GM10847 (cell line): ENCODE measurements around the gene CDC42BPA.

ENCODE experiments used
- POLR2A ChIP-seq: IDR thresholded peaks from 2 replicates; pipeline ENCODE4 v1.6.1; 2011; ENCODE audit not compliant: insufficient read length; ENCODE audit errors: extremely low read depth

The CDC42BPA gene

DNA sequence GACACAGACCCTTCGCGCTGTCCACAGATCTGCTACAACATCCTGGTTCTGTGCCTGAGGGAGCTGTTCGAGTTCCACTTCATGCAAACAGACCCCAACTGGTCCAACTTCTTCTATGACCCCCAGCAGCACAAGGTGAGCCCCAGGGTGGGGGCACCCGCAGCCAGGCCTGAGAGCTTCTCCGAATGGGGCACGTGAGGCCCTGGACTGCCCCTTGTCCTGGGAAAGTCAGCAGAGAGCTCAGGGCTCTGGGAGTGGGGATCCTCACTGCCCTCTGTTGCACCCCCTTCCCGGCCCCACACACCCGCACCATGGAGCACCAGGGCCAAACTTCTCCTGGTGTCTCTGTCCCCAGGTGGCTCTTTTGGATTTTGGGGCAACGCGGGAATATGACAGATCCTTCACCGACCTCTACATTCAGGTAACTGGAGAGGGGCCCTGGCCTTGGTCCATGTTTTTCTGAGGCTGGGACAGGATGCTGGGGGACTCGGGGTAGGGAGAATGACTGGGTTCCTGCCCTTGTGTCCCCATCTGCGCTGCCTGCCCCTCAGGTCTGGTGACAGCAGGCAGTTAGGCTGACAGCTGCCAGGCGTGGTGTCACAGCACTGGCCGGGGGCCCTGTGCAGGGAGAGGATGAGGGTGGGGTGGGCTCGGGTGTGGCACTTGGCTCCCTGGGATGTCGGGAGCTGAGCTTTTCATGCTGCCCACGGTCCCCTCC lies 333.6 kb downstream of the CDC42BPA start:
- no peak for TF ChIP-seq POLR2A

DNA sequence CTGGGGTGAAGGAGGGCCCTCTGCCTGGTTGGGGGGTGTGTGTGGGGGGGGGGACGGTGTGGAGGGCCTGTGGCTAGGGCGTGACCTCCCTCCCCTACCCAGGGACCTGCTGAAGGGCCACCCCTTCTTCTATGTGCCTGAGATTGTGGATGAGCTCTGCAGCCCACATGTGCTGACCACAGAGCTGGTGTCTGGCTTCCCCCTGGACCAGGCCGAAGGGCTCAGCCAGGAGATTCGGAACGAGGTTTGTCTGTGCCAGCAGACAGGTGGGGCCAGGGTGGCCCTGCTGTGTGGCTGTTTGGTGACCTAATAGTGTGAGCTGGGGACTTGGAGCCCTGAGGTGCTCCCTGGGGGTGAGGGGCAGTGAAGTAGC lies 334.3 kb downstream of the CDC42BPA start:
- TF ChIP-seq POLR2A = no peak

DNA sequence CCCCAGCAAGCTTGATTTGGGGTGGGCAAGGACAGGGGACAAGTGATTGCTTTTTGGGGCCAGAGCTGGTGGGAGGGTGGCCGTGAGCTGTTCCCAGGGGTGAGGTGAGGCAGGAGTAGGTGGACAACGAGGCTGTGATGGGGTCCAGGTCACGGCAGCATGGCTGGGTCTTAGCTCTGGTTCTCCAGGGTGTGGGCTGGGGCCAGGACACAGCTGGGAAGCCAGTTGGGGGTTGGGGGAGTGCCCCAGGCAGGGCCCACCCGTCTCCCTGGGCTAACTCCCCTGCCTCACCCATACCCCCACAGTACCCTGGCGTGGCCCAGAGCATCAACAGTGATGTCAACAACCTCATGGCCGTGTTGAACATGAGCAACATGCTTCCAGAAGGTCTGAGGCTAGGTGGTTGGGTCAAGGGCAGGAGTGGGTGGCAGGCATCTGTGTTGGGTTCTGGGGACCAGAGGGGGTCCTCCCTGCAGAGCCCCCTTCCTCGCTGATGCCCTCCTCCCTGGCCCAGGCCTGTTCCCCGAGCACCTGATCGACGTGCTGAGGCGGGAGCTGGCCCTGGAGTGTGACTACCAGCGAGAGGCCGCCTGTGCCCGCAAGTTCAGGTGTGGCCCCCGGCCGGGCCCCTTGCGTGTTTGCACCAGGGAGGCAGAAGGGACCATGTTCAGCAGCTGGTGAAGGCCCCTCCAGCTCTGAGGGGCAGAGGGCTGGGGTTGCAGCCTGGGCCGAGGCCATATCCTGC lies 334.9 kb downstream of the CDC42BPA start:
- no peak for TF ChIP-seq POLR2A

DNA sequence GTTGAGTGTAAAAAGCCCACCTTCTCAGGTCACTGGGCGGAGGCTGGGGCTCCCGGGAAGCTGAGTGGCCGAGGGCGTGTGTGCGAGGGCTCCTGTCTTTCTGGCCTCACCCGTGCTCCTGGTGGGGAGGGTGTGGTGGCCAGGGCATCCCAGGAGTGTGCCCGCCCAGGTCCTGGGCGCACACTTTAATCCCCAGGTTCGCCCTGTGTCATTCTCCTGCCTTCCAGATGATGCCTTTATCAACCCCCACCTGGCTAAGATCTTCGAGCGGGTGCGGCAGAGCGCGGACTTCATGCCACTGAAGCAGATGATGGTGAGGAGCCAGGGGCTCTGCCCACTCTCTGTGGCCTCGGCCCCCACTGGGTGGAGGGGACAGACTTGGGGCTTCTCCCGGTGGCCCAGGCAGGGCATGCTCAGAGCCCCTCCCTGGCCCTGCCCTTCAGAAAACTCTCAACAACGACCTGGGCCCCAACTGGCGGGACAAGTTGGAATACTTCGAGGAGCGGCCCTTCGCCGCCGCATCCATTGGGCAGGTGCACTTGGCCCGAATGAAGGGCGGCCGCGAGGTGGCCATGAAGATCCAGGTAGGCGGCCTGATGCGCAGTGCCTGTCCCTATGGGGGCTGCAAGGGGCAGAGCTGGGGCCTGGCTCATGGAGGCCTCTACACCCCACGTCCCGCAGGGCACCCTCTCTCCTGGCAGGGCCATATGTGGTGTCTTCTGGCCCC lies 335.7 kb downstream of the CDC42BPA start:
- TF ChIP-seq POLR2A = no peak

DNA sequence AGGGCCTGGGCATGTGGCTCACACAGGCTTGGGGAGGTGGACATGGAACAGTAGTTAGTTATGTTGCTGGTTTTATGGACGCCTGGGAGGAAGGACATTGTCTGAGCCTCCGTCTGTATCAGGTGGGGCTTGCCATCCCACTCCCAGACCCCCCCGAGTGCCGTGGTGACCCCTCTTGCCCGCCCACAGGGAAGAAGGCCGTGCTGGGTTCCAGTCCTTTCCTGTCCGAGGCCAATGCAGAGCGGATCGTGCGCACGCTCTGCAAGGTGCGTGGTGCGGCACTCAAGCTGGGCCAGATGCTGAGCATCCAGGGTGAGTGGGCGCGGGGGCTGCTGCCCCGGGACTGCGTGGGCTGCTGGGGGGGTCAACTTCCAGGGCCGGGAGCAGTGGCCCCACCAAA lies 336.5 kb downstream of the CDC42BPA start:
- TF ChIP-seq POLR2A = no peak

DNA sequence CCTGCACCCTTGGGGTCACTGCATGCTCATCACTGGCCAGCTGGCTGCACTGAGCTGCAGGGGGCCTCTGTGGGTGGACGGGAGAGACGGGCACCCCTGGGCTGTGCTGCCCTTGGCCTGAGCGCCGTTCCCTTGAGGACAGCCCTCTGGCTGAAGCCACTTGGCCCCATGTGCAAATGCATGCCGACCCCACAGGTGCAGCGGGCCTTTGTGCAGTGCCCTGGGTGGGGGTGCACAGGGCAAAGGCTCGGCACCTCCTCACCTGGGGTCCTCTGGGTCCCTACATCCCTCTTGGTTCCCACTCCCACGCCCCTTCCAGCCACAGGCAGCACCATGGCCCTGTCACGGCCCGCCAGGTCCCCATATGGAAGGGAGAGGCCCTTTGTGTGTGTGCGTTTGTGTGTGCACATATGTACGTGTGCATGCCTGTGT lies 336.9 kb downstream of the CDC42BPA start:
- no peak for TF ChIP-seq POLR2A

DNA sequence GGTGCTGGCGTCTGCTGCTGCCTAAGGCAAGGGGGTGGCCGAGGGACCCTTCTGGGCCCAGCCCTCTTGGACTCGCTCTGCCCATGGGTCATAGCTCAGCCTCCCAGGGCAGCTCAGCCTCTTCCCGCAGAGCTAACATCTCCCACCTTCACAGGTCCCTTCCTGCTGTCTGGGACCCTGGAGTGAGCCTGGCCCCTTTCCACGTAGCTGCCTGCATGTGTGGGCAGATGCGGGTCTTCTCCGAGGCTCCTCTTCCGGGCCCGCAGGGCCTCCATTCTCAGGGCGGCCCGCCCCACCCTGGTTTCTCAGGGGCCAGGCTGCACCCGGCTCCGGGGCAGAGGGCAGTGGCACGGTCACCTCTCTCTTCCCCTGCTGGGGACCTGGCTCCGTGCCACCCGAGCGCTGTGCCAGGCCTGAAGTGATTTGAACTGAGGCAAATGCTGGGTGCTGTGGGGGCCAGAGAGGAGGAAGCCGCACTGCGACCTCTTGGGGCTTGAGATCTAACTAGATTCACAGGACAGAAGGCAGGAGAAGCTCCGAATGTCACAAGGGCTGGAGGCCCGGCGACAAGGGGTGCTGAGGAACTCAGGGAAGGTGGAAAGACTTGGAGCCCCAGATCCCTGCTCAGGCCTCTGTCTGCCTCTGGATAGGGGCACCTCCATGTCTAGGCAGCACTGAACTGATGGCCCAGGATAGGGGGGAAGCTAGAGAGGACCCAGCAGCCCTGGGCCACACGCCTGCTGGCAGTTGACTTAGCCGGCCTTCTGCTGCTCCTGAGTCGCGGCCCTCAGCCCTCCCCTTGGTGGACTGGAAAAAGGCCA lies 337.5 kb downstream of the CDC42BPA start:
- no peak for TF ChIP-seq POLR2A

DNA sequence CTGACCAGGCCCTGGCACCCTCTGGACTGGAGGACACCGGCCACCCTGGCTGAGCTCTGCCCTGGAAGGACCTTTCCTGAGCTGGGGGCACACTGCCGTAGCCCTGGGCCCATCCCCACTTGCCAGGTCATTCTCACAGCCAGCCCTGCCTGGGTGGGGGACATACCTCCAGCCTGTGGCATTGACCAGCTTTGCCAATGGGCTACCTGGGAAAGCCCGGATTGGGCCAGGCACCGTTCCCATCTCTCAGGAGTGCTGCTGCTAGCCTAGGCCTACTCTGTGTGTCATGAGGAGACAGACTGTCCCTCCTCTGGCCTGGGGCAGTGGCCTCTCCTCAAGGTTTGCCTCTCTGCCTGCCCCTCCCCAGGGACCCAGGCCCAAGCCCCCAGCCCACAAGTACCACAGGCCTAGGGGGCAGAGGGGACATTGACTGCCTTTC lies 338.2 kb downstream of the CDC42BPA start:
- no peak for TF ChIP-seq POLR2A

DNA sequence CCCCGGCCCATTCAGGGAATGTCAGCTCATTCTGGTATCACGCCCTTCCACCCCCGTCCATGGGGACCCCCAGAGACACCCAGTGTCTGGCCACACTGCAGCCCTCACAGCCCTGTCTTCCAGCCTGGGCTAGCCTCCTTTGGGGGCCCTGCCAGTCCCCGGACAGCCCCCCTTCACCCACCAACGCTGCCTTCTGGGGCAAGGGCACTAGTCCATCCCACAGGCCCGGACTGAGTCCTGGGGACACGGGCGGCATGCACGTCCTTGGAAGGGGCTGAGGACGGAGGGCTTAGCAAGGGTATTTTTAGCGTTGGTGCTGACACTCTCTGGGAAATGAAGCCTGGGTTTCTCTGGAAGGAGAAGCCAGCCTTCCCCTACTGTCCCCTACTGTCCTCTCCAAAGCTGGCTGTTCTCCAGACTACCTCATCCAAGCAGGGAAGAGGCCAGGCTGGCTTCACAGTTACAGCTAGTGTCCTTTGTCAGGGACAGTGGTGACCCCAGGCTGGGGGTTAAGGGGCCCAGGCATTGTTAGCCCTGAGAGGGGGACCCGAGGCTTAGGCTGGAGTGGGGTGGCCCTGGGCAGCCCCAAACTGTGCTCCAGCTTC lies 338.7 kb downstream of the CDC42BPA start:
- no peak for TF ChIP-seq POLR2A

DNA sequence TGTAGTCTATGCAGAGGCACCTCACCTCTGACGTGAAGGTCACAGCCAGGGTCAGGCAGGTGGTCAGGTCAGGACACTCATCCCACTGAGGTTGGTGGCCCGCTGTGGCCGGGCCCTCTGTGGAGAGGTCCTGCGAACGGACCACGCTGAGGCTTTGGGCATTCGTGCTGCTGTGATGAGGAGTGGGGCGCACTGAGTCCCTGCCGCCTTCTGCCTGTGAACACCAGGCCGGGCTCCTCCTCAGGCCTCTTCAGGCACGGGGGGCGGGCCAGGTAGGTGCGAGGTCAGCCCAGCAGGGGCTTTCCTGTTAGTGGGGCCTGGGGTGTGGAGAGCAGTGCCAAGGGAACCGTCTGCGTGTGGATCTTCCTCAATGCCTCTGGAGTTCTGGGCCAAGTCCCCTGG lies 339.2 kb downstream of the CDC42BPA start:
- no peak for TF ChIP-seq POLR2A

DNA sequence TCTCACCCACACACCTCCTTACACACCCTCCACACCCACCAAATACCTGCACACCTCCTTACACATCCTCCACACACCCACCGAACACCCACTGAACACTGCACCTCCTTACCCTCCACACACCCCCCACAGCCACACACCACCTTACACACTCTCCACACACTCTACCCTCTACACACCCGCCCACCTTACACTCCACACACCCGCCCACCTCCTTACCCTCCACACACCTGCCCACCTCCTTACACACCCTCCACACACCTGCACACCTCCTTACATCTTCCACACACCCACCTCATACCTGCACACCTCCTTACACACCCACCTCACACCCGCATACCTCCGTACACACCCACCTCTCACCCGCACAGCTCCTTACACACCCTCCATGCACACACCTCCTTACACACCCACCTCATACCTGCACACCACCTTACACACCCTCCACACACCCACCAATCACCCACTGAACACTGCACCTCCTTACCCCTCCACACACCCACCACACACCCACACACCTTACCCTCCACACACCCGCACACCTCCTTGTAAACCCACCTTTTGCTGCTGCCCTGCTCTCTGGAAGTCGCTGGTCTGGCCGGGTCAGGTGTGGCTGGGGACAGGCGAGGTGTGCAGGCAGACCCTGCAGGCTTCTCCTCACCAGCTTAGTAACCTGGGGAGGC lies 339.7 kb downstream of the CDC42BPA start:
- TF ChIP-seq POLR2A = no peak

DNA sequence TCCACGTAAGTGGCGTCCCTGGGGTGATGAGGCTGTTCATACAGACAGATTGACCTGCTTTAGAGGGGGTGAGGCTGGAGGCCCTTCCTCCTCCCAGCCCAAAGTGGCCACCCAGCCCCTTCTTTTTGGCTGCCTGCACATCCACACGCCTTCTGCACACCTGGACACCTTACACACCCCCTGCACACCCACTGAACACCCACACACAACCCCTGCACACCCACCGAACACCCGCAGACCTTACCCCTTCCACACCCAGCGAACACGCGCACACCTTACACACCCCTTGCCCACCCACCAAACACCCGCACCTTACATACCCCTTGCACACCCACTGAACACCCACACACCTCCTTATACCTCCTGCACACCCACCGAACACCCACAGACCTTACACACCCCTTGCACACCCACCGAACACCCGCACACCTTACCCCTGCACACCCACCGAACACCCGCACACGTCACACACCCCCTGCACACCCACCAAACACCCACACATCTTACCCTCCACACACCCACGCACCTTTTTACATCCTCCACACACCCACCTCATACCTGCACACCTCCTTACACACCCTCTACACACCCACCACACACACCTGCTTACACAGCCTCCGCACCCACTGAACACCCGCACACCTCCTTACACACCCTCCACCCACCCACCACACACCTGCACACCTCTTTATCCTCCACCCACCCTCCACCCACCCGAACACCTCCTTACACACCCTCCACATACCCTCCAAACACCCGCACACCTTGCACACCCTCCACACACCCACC lies 340.5 kb downstream of the CDC42BPA start:
- TF ChIP-seq POLR2A = no peak

DNA sequence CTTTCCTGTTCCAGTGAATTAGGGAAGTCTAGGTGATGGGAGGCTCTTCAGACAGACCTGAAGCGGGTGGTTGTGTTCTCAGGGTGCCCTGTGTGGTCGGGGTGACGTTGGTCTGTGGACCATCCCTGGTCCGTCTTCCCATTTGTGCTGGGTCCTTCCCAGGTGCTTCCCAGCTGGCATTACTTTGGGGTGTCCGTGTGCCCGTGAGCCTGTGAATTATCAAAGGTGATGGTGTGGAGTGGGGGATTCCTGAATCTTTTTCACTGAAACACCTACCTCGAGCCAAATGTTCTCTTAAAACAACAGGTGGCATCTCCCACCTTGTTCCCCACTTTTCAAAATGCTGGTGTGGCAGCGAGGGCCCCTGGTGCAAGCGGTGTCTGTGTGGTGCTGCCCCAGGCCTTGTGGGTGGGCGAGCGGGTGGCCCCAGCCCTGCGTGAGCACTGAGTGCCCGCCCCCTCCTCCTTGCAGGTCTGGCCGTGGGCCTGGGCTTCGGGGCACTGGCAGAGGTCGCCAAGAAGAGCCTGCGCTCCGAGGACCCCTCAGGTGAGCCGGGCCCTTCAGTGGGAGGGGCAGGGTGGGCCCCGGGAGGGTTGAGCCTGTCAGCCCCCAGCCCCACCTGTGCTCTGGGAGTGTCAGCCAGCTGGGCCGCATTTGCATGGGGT lies 341.2 kb downstream of the CDC42BPA start:
- no peak for TF ChIP-seq POLR2A
